ENCODE results near the gene C1QTNF1.

C1QTNF1 gene

DNA sequence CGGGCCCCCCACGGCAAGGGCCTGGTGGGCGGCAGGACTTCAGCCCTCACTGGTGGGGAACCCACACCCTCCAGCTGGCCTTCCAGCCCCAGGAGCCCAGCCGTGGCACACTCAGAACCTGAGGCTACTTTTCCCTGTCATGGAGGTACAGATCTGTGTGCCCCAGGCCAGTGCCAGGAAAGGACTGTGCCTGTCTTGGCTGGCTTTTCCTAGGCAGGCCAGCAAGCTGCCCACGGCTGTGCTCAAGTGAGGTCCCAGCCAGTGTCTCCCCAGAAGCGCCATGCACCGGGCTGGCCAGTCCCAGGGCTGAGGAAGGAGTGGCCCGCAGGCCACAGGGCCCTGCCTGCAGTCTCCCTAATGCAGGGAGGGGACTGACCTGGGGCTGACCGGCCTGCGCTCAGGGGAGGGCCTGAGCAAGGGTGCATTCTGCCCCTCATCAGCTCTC, 67.3 kb downstream of the C1QTNF1 start:
- no peak for DNase-seq (ENCODE audit: low read depth)

DNA sequence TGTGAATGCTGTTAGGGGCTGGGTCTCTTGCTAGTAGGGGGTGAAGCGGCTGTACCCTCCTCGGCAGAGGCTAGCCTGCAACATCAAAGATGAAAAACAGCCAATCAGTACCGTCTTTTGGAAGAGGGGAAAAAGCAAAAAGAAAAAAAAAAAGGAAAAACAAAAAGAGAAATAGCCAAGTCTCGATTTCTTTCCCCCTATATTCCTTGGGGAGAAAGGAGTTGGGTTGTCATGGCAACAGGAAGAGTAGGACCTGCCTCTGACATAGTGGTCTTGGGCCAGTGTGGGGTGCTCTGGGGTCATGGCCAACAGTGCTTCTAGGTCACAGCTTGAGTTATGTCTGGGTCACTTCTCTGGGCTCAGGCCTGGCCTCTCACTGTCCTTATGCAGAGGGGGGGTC, 68.6 kb downstream of the C1QTNF1 start:
- no peak for DNase-seq (ENCODE audit: low read depth)

DNA sequence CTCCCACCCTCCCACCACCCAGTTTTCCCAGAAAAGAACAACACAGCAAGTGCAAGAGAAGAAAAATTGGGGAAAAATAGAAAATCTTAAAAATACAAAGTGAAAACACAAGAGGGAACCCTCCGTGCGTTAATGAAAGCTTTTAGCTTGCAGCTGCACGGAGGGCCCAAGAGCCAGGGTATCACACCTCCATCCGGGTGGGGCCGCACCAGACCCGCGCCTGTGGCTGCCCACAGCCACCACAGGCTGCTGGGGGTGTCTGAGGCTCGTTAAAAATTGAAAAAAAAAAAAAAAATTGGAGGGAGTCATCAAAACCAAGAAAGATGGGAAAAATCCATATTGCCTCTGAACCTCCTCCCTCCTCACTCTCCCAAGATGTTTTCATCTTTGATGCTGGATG, 69.3 kb downstream of the C1QTNF1 start:
- DNase-seq (ENCODE audit: low read depth): no peak

DNA sequence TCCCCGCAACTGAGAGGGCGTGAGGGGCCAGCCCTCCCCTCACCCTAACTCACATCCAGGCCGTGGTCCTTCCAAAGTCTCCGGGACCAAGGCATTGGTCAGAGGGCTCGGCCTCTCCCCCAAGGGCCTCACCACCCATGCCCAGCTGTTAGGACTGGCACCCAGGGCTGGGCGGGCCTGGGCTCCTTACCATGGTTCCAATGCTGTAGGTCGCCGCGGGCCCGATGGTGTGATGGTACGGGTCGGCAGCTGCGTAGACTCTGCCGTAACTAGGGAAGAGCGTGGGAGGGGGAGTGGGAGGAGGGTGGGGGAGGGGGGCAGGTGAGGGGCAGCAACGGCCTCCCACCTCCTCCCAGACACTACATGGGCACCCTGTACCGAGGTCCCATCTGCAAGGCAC, 70.3 kb downstream of the C1QTNF1 start:
- no peak for DNase-seq (ENCODE audit: low read depth)

GRCh38 chr17:79095345-79096055, 71.5 kb downstream of the C1QTNF1 start:
- no peak for DNase-seq (ENCODE audit: low read depth)

DNA sequence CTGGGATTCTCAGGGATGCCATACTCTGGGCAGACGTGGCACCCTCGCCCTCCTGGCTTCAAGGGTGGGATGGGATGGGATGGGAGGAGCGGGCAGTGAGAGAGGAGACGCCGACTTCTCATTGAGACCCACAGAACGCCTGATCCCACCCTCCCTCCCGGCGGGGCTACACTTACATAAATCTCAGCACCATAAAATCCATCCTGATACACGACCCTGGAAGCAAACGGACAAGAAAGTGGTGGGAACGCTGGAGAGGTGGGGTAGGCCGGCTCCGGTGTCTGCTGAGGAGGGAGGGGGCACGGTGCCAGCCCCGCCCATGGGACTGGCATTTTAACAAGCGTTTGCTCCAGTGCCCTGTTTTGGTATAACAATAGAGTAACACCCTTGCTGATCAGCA, 72.5 kb downstream of the C1QTNF1 start:
- DNase-seq (ENCODE audit: low read depth): no peak

DNA sequence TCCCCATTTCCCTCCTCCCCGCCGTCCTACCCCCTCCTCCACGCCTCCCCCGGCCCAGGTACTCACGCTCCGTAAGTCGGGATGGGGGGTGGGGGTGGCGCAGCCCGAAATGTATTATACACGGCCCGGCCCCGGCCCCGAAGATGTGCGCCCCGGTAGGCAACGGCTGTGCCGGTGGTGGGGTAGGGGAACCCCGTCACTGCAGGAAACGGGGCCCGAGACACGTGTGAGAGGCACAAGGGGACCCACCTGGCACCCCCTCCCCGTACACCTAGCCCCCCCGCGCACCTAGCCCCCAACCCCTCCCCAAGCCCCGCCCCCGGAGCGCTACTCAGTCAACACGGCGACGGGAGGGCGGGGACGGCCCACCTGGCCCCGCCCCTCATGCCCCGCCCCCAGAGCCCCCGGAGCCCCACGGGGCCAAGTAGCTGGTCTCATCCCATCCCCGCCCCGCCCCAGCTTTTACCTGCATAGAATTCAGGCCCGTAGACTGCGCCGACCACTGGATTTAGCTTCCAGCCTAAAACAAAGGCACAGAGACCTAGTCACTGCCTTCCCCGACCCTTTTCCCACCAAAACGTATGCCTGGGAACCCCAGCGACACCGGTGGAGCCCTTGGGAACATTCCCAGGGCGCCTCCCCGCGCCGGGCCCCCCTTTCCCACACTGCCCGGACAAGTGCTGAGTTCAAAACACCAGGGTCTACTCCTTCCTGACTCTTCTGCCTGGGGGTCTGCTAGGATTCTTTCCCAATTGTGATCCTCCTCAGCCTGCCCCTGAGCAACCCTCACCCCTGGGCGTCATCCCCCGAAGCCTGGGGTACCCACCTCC, 73.5 kb downstream of the C1QTNF1 start:
- no peak for DNase-seq (ENCODE audit: low read depth)

DNA sequence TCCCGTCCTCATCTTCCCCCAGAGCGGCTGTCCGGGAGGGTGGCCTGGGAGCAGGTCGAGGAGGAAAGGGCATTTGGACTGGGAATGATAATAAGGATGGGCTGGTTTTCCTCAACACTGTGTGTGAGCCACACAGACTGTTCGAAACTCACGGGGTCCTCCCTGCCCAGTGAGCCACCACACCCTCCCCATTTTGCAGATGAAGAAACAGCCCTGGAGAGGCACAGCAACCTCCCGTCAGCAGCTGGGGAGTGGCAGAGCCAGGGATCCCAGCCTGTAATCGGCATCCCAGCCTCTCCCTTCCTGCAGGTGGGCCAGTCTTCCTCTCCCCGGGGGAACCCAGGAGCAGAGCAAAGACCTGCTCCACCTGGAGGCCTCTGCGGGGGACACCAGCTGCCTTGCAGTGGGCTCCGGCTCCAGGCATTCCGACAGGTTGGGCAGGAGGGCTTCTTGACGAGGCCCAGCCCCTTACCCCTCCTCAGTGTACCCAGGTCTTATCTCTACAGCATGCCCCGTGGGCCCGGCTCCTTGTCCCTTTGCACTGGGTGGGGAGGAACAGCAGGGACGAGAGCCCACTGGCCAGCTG, 74.4 kb downstream of the C1QTNF1 start:
- DNase-seq (ENCODE audit: low read depth): no peak

All from activated T-helper 1 cell treated with Interleukin-2 at 50 U/mL for 16 hours (primary cell).